Measurements from ENCODE around the gene FRMD5.

FRMD5 gene

DNA sequence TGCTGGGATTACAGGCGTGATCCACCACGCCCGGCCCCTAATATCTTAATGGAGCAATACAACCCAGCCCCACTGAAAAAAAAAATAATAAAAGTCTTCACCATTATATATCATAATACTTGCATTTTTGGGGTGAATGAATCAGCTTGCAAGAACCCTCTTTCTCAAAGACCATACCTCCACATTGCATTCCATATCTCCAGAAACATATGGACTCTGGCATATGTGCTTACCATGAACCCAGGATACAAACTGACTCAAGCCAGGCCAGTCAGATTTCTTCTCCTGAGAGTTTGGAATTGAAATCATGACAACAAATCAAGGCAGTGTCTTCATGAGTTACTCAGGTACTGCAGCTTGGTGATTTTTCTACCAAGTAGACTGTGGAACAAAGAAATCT lies 101.2 kb downstream of the FRMD5 start:
- Histone ChIP-seq H3K27ac (ENCODE audit: low read length, poor library complexity, severe bottlenecking) (no peak overlapping the region), H3K4me3 (ENCODE audit: insufficient read depth in 1 of 2, low read depth in 1 of 2, low read length in 2 of 2) (no peak overlapping the region), H2AK5ac (ENCODE audit: low read length, severe bottlenecking) (peak overlapping the region; percentile 75), H2BK12ac (ENCODE audit: low read length in 2 of 2) (no peak overlapping the region), H3K4me2 (ENCODE audit: low read length, poor library complexity, severe bottlenecking) (no peak overlapping the region), H4K91ac (ENCODE audit: low read length) (no peak overlapping the region), H3K9ac (ENCODE audit: low read length) (no peak overlapping the region), H3K4ac (ENCODE audit: low read depth in 1 of 2, low read length in 2 of 2) (no peak overlapping the region), H3K36me3 (ENCODE audit: control insufficient read depth in 1 of 2, insufficient read depth in 2 of 2, low read depth in 1 of 2, low read length in 2 of 2) (no peaks in the 10 kb centered on the region), H3K27me3 (ENCODE audit: control insufficient read depth in 1 of 2, insufficient read depth in 1 of 2, low read length in 2 of 2) (no peaks in the 10 kb centered on the region), H2BK5ac (ENCODE audit: low read depth, low read length, poor library complexity, severe bottlenecking) (no peak overlapping the region), H4K8ac (ENCODE audit: low read length) (no peak overlapping the region), H3K18ac (ENCODE audit: low read depth in 1 of 2, low read length in 2 of 2) (no peak overlapping the region), H3K79me1 (replicated peaks; ENCODE audit: low read length, poor library complexity, severe bottlenecking) (peaks cover 33% of the 10 kb centered on the region), H2AFZ (ENCODE audit: low read depth, low read length) (no peak overlapping the region), H3K14ac (ENCODE audit: low read length in 2 of 2) (no peak overlapping the region), H3K4me1 (ENCODE audit: control insufficient read depth, insufficient read depth, low read depth, low read length) (peaks cover 1% of the 10 kb centered on the region), H3K9me3 (ENCODE audit: control insufficient read depth, low read length) (no peaks in the 10 kb centered on the region), H2BK120ac (ENCODE audit: low read depth, low read length) (no peak overlapping the region), H3K23ac (ENCODE audit: low read length in 2 of 2) (no peak overlapping the region), H2BK15ac (ENCODE audit: low read depth, poor library complexity, severe bottlenecking) (no peak overlapping the region)
- no CpG with 5 or more reads among the region's 3 CpGs for WGBS
- DNase-seq, result no peak

DNA sequence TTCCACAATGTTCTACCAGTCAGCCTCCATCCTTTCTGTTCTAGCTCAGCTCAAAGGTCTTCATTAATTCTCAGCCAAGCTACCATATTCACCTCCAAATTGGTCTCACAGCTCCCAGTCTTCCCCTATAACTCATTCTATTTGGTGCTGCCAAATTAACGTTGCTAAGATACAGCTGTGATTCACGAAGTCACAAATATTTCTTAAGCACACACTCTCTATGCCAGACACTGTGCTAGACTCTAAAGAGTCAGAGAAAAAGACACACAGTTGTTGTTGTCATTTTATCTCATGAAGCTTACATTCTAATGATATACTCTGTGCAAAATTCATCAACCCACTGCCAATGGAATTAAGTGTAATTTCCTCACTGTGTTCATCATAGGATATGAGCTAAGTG lies 102.8 kb downstream of the FRMD5 start:
- H4K8ac ChIP-seq (ENCODE audit: low read length), result no peak overlapping the region

DNA sequence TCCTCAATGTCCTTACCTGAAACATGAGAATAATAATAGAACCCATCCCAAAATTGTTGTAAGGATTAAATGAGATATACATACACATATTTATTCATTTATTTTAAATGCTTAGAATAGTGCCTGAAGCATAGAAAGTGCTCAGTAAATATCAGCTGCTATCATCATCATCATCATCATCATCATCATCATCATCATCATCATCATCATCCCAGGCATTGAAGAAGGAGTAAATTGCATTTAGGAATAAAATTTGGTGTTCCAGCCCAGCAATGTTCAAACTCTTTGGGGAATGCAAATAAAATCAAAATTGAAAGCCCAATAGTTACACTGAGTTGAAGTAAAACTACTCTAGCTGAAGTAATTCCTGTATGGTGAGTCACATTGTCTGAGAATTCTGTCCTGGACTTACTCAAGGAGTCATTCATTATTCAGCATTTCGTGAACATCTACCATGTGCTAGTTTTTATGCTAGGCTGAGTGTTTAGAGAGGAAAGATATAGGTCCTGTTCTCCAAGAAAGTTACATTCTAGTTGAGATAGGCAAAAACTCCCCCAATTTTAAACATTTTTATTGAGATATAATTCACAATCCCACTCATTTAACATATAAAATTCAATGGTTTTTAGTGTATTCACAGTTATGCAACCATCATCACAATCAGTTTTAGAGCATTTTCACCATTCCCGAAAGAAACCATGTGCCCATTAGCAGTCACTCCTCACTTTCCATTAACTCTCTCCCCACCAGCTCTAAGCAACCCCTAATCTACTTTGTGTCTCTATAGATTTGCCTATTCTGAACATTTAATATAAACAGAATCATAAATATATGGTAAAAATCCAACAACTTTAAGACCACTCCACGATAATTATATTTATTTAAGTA lies 107.2 kb downstream of the FRMD5 start:
- no peaks in the 10 kb centered on the region for H3K9me3 ChIP-seq (ENCODE audit: control insufficient read depth, low read length)
- H2BK5ac ChIP-seq (ENCODE audit: low read depth, low read length, poor library complexity, severe bottlenecking), result no peak overlapping the region
- H2AK5ac ChIP-seq (ENCODE audit: low read length, severe bottlenecking), result peak overlapping the region; percentile 59
- H2BK120ac ChIP-seq (ENCODE audit: low read depth, low read length), result no peak overlapping the region
- H2AFZ ChIP-seq (ENCODE audit: low read depth, low read length), result no peak overlapping the region
- H3K14ac ChIP-seq (ENCODE audit: low read length in 2 of 2), result no peak overlapping the region
- H2BK12ac ChIP-seq (ENCODE audit: low read length in 2 of 2), result no peak overlapping the region
- 69% methylated on average over 1 of the region's 3 CpGs for WGBS
- H3K79me1 ChIP-seq (replicated peaks; ENCODE audit: low read length, poor library complexity, severe bottlenecking), result peaks cover 17% of the 10 kb centered on the region
- H3K36me3 ChIP-seq (ENCODE audit: control insufficient read depth in 1 of 2, insufficient read depth in 2 of 2, low read depth in 1 of 2, low read length in 2 of 2), result no peaks in the 10 kb centered on the region
- H3K4me3 ChIP-seq (ENCODE audit: insufficient read depth in 1 of 2, low read depth in 1 of 2, low read length in 2 of 2), result no peak overlapping the region
- H3K27ac ChIP-seq (ENCODE audit: low read length, poor library complexity, severe bottlenecking), result peak overlapping the region; percentile 64
- no peak overlapping the region for H3K23ac ChIP-seq (ENCODE audit: low read length in 2 of 2)
- H3K4ac ChIP-seq (ENCODE audit: low read depth in 1 of 2, low read length in 2 of 2), result no peak overlapping the region
- H4K8ac ChIP-seq (ENCODE audit: low read length), result no peak overlapping the region
- no peak overlapping the region for H3K18ac ChIP-seq (ENCODE audit: low read depth in 1 of 2, low read length in 2 of 2)
- peak overlapping the region; percentile 31 for H3K9ac ChIP-seq (ENCODE audit: low read length)
- peak; percentile 88 for DNase-seq
- no peaks in the 10 kb centered on the region for H3K27me3 ChIP-seq (ENCODE audit: control insufficient read depth in 1 of 2, insufficient read depth in 1 of 2, low read length in 2 of 2)
- peaks cover 2% of the 10 kb centered on the region for H3K4me1 ChIP-seq (ENCODE audit: control insufficient read depth, insufficient read depth, low read depth, low read length)
- no peak overlapping the region for H2BK15ac ChIP-seq (ENCODE audit: low read depth, poor library complexity, severe bottlenecking)
- H4K91ac ChIP-seq (ENCODE audit: low read length), result no peak overlapping the region
- H3K4me2 ChIP-seq (ENCODE audit: low read length, poor library complexity, severe bottlenecking), result no peak overlapping the region

More for the DNA sequence above, 102.8 kb downstream of the FRMD5 start:
- no peak overlapping the region for H3K4ac ChIP-seq (ENCODE audit: low read depth in 1 of 2, low read length in 2 of 2)
- H2BK5ac ChIP-seq (ENCODE audit: low read depth, low read length, poor library complexity, severe bottlenecking), result no peak overlapping the region
- no peak overlapping the region for H3K27ac ChIP-seq (ENCODE audit: low read length, poor library complexity, severe bottlenecking)
- no peak overlapping the region for H2AFZ ChIP-seq (ENCODE audit: low read depth, low read length)
- H3K27me3 ChIP-seq (ENCODE audit: control insufficient read depth in 1 of 2, insufficient read depth in 1 of 2, low read length in 2 of 2), result no peaks in the 10 kb centered on the region
- no peak overlapping the region for H3K4me2 ChIP-seq (ENCODE audit: low read length, poor library complexity, severe bottlenecking)
- no peak overlapping the region for H3K4me3 ChIP-seq (ENCODE audit: insufficient read depth in 1 of 2, low read depth in 1 of 2, low read length in 2 of 2)
- H2BK12ac ChIP-seq (ENCODE audit: low read length in 2 of 2), result no peak overlapping the region
- H3K4me1 ChIP-seq (ENCODE audit: control insufficient read depth, insufficient read depth, low read depth, low read length), result peaks cover 1% of the 10 kb centered on the region
- peak overlapping the region; percentile 14 for H3K9ac ChIP-seq (ENCODE audit: low read length)
- H3K23ac ChIP-seq (ENCODE audit: low read length in 2 of 2), result no peak overlapping the region
- 56% methylated on average over 2 of the region's 2 CpGs for WGBS
- no peak overlapping the region for H3K14ac ChIP-seq (ENCODE audit: low read length in 2 of 2)
- H3K18ac ChIP-seq (ENCODE audit: low read depth in 1 of 2, low read length in 2 of 2), result no peak overlapping the region
- no peaks in the 10 kb centered on the region for H3K9me3 ChIP-seq (ENCODE audit: control insufficient read depth, low read length)
- H2BK120ac ChIP-seq (ENCODE audit: low read depth, low read length), result no peak overlapping the region
- H3K79me1 ChIP-seq (replicated peaks; ENCODE audit: low read length, poor library complexity, severe bottlenecking), result peaks cover 30% of the 10 kb centered on the region
- peak overlapping the region; percentile 23 for H2AK5ac ChIP-seq (ENCODE audit: low read length, severe bottlenecking)
- no peaks in the 10 kb centered on the region for H3K36me3 ChIP-seq (ENCODE audit: control insufficient read depth in 1 of 2, insufficient read depth in 2 of 2, low read depth in 1 of 2, low read length in 2 of 2)
- H2BK15ac ChIP-seq (ENCODE audit: low read depth, poor library complexity, severe bottlenecking), result no peak overlapping the region
- DNase-seq, result no peak
- no peak overlapping the region for H4K91ac ChIP-seq (ENCODE audit: low read length)

- no peak overlapping the region for H3K4me3 ChIP-seq (ENCODE audit: insufficient read depth in 1 of 2, low read depth in 1 of 2, low read length in 2 of 2)
- H4K91ac ChIP-seq (ENCODE audit: low read length), result no peak overlapping the region
- peaks cover 9% of the 10 kb centered on the region for H3K79me1 ChIP-seq (replicated peaks; ENCODE audit: low read length, poor library complexity, severe bottlenecking)
- no peak overlapping the region for H3K27ac ChIP-seq (ENCODE audit: low read length, poor library complexity, severe bottlenecking)
- H3K4me1 ChIP-seq (ENCODE audit: control insufficient read depth, insufficient read depth, low read depth, low read length), result peaks cover 2% of the 10 kb centered on the region
- H4K8ac ChIP-seq (ENCODE audit: low read length), result no peak overlapping the region
- H2AK5ac ChIP-seq (ENCODE audit: low read length, severe bottlenecking), result no peak overlapping the region
- no peak overlapping the region for H3K14ac ChIP-seq (ENCODE audit: low read length in 2 of 2)
- H3K27me3 ChIP-seq (ENCODE audit: control insufficient read depth in 1 of 2, insufficient read depth in 1 of 2, low read length in 2 of 2), result no peaks in the 10 kb centered on the region
- no peak overlapping the region for H2BK12ac ChIP-seq (ENCODE audit: low read length in 2 of 2)
- no peak for DNase-seq
- no peak overlapping the region for H2AFZ ChIP-seq (ENCODE audit: low read depth, low read length)
- no peak overlapping the region for H3K4ac ChIP-seq (ENCODE audit: low read depth in 1 of 2, low read length in 2 of 2)
- no peak overlapping the region for H2BK15ac ChIP-seq (ENCODE audit: low read depth, poor library complexity, severe bottlenecking)
- H2BK5ac ChIP-seq (ENCODE audit: low read depth, low read length, poor library complexity, severe bottlenecking), result no peak overlapping the region
- H3K23ac ChIP-seq (ENCODE audit: low read length in 2 of 2), result no peak overlapping the region
- H2BK120ac ChIP-seq (ENCODE audit: low read depth, low read length), result no peak overlapping the region
- H3K9me3 ChIP-seq (ENCODE audit: control insufficient read depth, low read length), result no peaks in the 10 kb centered on the region
- H3K9ac ChIP-seq (ENCODE audit: low read length), result no peak overlapping the region
- no peak overlapping the region for H3K18ac ChIP-seq (ENCODE audit: low read depth in 1 of 2, low read length in 2 of 2)
- H3K36me3 ChIP-seq (ENCODE audit: control insufficient read depth in 1 of 2, insufficient read depth in 2 of 2, low read depth in 1 of 2, low read length in 2 of 2), result no peaks in the 10 kb centered on the region
- no peak overlapping the region for H3K4me2 ChIP-seq (ENCODE audit: low read length, poor library complexity, severe bottlenecking)
- no CpG with 5 or more reads among the region's 2 CpGs for WGBS
Measured at GRCh38 chr15:44084770-44085169, 110.3 kb downstream of the FRMD5 start.

Data from mesenchymal stem cell (in vitro differentiated cells and primary cell).